Rectal smooth muscle tissue (tissue), 1 donor: ENCODE data around the gene ROCK2.
"Not testable (repeated sequence)": the region's sequence is repeated elsewhere in the genome, so short reads cannot be mapped to it uniquely, and the experiment has no call there.

Source experiments
- H3K27ac ChIP-seq: one replicate; pipeline ENCODE4 v1.7.0; 2013; ENCODE audit warnings: low read depth, low read length, inconsistent platforms
- H3K27me3 ChIP-seq: one replicate; pipeline ENCODE4 v1.7.0; 2013; ENCODE audit warnings: low read length; ENCODE audit not compliant: control insufficient read depth, insufficient read depth
- H3K36me3 ChIP-seq: one replicate; pipeline ENCODE4 v1.7.0; 2013; ENCODE audit warnings: low read length; ENCODE audit not compliant: control insufficient read depth, insufficient read depth
- H3K4me1 ChIP-seq: one replicate; pipeline ENCODE4 v1.7.0; 2013; ENCODE audit warnings: low read length; ENCODE audit not compliant: control insufficient read depth, insufficient read depth
- H3K4me3 ChIP-seq: one replicate; pipeline ENCODE4 v1.7.0; 2013; ENCODE audit warnings: low read length
- H3K9ac ChIP-seq: one replicate; pipeline ENCODE4 v1.7.0; 2013; ENCODE audit warnings: low read length

ROCK2 gene

DNA sequence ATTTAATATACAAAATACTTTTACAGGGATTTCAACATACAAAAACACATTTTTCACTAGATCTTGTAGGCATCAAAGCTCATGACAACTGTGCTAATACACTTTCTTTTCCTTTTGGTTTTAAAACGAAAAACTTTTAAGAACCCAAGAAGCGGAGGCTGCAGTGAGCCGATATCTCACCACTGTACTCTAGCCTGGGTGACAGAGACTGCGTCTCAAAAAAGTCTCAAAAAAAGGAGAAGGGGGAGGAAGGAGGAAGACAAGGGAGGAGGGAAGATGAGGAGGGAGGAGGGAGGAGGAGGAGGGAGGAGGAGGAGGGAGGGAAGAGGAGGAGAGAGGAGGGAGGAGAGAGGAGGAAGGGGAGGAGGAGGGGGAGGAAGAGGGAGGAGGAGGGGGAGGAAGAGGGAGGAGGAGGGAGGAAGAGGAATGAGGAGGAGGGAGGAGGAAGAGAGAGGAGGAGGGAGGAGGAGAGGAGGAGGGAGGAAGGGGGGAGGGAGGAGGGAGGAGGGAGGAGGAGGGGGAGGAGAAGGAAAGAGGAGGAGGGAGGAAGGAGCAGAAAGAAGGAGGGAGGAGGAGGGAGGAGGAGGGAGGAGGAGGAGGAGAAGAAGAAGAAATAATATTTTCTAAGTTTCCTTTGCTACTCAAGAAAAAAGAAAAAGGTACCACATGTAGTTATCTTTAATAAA is 13.8 kb downstream of the ROCK2 start:
- Histone ChIP-seq H3K4me3 (no peak overlapping the region), H3K9ac (no peak overlapping the region), H3K27me3 (no peaks in the 10 kb centered on the region), H3K4me1 (no peaks in the 10 kb centered on the region), H3K36me3 (no peaks in the 10 kb centered on the region), H3K27ac (no peak overlapping the region)

DNA sequence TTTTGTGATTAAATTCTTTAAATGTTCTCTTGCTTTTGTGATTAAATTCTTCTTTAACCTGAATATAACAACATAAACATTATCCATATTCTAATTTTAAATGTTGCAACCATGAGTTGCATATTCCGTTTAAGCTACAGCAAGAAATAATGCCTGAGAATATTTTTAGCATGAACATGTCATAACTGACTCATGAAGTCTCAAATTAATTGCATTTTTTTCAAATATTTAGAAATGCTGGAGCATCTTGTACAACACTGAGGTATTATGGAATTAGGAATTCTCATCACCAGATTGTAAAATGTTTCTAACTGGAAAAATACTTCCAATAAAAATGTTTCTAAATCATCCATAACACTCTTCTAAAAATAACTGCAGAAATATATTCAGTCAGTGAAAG is 14.7 kb downstream of the ROCK2 start:
- Histone ChIP-seq H3K36me3 (no peaks in the 10 kb centered on the region), H3K27ac (no peak overlapping the region), H3K4me3 (no peak overlapping the region), H3K4me1 (no peaks in the 10 kb centered on the region), H3K27me3 (no peaks in the 10 kb centered on the region), H3K9ac (no peak overlapping the region)

DNA sequence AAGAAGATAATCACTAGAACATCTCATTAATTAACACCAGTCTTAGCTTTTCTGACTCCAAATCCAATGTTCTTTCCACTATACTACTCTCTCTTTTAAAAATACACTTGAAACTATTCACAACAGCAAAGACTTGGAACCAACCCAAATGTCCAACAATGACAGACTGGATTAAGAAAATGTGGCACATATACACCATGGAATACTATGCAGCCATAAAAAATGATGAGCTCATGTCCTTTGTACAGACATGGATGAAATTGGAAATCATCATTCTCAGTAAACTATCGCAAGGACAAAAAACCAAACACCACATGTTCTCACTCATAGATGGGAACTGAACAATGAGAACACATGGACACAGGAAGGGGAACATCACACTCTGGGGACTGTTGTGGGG is 15.9 kb downstream of the ROCK2 start:
- H3K4me3 ChIP-seq, H3K27ac ChIP-seq, H3K4me1 ChIP-seq, H3K9ac ChIP-seq, H3K36me3 ChIP-seq, H3K27me3 ChIP-seq: not testable (repeated sequence)

DNA sequence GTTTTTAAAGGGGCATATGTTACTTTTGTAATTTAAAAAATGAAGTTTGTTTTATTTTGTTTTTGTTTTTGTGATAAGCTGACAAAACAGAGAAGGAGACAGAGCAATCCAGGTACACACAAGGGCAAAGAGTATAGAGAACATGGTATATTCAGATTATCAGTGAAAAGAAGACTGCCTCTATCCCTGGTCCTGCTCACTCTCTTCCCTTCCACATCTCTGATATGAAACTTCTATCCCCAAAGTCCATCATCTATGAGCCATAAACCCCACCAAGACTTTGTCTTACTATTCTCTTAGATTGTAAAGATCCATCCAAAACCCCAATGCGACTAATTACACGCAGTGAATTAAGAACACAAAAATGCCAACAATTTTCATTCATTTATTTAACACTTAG is 16.6 kb downstream of the ROCK2 start:
- H3K4me3 ChIP-seq = no peak overlapping the region
- no peak overlapping the region for H3K9ac ChIP-seq

DNA sequence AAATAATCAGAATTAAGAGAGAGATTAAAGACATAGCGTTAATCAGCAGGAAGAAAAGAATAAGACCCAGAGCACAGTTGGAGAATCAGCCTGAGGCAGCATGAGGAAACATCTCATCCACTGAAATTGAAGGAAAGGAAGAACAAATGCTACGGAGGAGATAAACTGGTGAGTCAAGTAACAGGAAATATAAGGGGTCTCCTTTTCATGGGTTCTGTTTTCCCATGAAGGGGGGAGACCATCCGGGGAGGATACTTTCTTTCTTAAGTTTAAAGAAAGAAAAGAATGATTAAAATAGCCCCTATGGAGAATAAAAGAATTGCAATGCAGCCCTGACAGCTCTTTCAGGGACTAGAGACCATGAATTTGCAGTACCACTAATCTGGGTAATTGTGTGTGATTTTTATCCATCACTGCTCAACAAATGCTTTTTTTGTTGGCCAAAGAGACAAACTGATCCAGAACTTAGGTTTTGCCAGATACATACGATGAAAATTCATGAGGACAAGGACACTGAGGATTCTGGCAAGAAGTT is 17.7 kb downstream of the ROCK2 start:
- Histone ChIP-seq H3K36me3 (no peaks in the 10 kb centered on the region), H3K27ac (no peak overlapping the region), H3K4me1 (no peaks in the 10 kb centered on the region), H3K9ac (no peak overlapping the region), H3K4me3 (no peak overlapping the region), H3K27me3 (no peaks in the 10 kb centered on the region)

More for the DNA sequence above, 16.6 kb downstream of the ROCK2 start:
- Histone ChIP-seq H3K36me3 (no peaks in the 10 kb centered on the region), H3K4me1 (no peaks in the 10 kb centered on the region), H3K27me3 (no peaks in the 10 kb centered on the region), H3K27ac (no peak overlapping the region)

DNA sequence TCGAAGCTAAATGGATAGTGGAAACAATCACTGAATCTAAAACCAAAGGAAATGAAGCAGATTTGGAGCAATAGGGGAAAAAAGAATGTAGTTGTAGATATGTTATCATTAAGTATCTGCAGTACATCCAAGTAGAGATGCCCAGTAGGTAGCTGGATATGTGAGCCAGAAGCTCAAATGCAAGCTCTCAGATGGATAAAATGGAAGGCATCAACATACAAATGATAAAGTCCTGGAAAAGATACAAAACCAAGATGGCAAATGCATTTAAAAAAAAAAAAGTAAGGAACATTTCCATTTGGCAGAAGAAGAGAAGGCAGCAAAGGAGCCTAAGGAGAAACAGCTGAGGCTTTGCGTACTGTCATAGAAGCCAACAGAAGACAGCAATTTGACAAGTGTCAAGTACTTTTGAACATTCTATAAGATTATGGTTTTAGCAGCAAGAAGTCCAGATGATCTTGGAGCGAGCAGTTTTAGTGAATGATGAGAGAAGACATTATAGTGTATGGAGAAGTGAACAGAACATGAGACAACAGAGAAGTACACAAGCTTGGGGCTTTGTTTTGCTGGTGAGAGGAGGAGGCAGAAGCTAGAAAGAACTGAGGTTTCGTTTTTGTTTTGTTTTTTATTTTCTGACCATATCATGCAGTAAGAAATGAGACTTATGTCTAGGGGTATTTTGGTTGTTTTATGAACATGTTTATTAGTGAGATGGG is 18.3 kb downstream of the ROCK2 start:
- Histone ChIP-seq H3K4me1 (no peaks in the 10 kb centered on the region), H3K27ac (no peak overlapping the region), H3K36me3 (no peaks in the 10 kb centered on the region), H3K9ac (no peak overlapping the region), H3K4me3 (no peak overlapping the region), H3K27me3 (no peaks in the 10 kb centered on the region)

DNA sequence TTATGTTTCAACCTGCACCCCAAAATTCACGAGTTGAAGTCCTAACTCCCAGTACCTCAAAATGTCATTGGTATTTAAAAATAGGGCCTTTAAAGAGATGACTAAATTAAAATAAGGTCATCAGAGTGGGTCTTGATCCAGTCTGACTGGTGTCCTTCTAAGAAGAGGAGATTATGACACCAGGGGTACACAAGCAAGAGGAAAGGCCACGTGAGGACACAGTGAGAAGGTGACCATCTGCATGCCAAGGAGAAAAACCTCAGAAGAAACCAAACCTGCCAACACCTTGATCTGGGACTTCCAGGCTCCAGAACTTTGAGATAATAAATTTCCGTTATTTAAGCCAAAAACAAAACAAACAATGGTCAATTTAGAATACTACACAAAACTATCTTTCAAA is 22.6 kb downstream of the ROCK2 start:
- Histone ChIP-seq H3K27me3 (no peaks in the 10 kb centered on the region), H3K4me1 (no peaks in the 10 kb centered on the region), H3K9ac (no peak overlapping the region)

GRCh38 chr2:11320698-11321492 is 23.5 kb downstream of the ROCK2 start:
- Histone ChIP-seq H3K4me1 (no peaks in the 10 kb centered on the region), H3K36me3 (no peaks in the 10 kb centered on the region), H3K27me3 (no peaks in the 10 kb centered on the region), H3K4me3 (no peak overlapping the region), H3K27ac (no peak overlapping the region), H3K9ac (no peak overlapping the region)

More for the DNA sequence above, 22.6 kb downstream of the ROCK2 start:
- H3K27ac ChIP-seq = no peak overlapping the region
- H3K4me3 ChIP-seq = no peak overlapping the region
- no peaks in the 10 kb centered on the region for H3K36me3 ChIP-seq

DNA sequence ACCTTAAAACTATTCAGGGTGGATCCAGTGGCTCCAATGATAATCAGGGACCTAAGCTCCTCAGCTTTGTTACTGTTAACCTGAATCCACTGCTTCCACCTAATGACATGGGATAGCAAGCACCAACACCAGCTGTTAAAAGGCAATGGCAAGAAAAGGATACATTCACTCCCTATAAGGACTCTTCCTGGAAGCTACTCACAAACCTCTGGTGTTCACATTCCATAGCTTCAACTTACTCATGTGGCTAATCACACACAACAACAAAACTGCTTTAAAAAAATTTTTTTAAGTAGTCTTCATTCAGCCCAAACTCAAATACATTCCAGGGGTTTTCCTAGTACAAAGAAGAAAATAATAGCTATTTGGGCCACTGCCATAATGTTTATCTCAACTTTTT is 24.5 kb downstream of the ROCK2 start:
- Histone ChIP-seq H3K9ac (no peak overlapping the region), H3K4me1 (no peaks in the 10 kb centered on the region), H3K36me3 (no peaks in the 10 kb centered on the region), H3K27ac (no peak overlapping the region), H3K4me3 (no peak overlapping the region), H3K27me3 (no peaks in the 10 kb centered on the region)

- Histone ChIP-seq H3K4me3 (no peak overlapping the region), H3K4me1 (no peaks in the 10 kb centered on the region), H3K27me3 (no peaks in the 10 kb centered on the region), H3K36me3 (no peaks in the 10 kb centered on the region), H3K9ac (no peak overlapping the region), H3K27ac (no peak overlapping the region)
Measured at GRCh38 chr2:11315074-11315705, 29.2 kb downstream of the ROCK2 start.

DNA sequence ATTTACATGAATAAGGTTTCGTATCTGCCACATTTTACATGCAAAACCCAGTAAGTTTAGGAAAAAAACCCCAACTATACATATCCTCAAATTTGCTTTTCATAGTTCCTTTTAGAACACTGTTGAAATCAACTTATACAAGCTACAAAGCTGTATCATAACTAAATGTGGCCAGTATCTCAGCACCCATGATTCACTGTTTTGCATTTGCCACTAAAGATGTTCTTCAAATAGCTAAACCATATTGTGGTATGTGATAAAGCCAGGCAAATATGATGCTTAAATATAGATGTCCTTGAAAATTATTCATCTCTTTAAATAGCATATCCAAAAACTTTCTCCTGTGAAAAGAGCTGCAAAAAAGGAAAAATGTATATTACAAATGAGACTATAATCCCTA is 29.9 kb downstream of the ROCK2 start:
- Histone ChIP-seq H3K36me3 (no peaks in the 10 kb centered on the region), H3K9ac (no peak overlapping the region), H3K27me3 (no peaks in the 10 kb centered on the region), H3K4me3 (no peak overlapping the region), H3K27ac (no peak overlapping the region), H3K4me1 (no peaks in the 10 kb centered on the region)
